NCI-H345 (cell line): Measurements from ENCODE around the gene RANBP3.
A peak's percentile ranks its signal among the peaks of the same experiment; 100 is the strongest.

Source experiments
- DNase-seq: peaks from one replicate; lab custom pipeline; 2025; lab: John Stamatoyannopoulos, UW

The RANBP3 gene

GRCh38 chr19:5926641-5927440 lies 51.1 kb downstream of the RANBP3 start:
- DNase-seq: no peak

DNA sequence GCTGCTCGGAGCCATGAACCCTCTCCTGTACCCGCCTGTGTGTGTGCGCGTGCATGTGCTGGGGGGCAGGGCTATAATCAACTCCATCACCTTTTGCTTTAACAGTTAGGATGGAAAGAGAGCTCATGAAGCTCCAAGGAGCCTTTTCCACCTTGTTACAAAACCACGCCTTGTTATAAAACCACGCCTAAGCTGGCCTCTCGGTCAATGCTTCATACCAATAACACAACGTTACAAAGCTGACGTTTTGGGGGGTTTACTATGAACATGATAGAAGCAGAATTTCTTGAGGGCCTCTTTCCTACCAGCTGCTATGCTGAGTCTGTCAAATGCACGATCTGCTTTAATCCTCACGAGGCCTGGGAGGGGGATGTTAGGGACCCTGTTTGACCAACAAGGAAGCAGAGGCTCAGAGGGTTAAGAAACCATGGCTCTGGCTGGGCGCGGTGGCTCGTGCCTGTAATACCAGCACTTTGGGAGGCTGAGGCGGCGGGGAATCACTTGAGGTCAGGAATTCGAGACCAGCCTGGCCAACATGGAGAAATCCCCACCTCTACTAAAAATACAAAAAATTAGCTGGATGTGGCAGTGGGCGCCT lies 52.0 kb downstream of the RANBP3 start:
- DNase-seq: no peak

- DNase-seq: no peak
These were observed 54.6 kb downstream of the RANBP3 start for GRCh38 chr19:5923356-5923755.

GRCh38 chr19:5922161-5922545 lies 55.8 kb downstream of the RANBP3 start:
- no peak for DNase-seq

DNA sequence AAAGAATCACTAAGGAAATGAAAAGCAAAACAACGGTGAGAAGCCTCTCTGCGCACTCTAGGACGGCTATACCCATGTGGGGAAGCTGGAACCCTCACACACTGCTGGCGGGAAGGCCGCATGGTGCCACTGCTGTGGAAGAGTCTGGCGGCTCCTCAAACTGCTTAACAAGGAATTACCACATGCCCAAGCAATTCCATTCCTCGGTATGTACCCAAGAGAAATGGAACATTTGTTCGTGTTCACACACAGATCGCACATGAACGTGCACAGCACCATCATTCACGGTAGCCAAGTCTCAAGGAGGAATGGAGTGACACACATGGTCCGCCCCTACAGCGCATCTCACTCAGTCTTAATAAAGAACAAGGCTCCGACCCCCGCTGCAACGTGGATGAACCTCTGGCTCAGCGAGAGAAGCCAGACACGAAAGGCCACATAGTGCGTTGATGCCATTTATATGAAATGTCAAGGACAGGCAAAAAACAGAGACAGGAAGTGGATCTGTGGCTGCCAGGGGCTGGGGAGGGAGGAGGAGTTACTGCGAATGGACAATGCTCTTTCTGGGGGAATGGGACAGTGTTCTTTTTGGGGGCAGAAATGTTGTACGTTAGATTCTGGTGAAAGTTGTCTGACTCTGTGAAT lies 56.3 kb downstream of the RANBP3 start:
- DNase-seq: no peak

GRCh38 chr19:5918463-5919079 lies 59.4 kb downstream of the RANBP3 start:
- DNase-seq: no peak

GRCh38 chr19:5917431-5918107 lies 60.4 kb downstream of the RANBP3 start:
- no peak for DNase-seq

DNA sequence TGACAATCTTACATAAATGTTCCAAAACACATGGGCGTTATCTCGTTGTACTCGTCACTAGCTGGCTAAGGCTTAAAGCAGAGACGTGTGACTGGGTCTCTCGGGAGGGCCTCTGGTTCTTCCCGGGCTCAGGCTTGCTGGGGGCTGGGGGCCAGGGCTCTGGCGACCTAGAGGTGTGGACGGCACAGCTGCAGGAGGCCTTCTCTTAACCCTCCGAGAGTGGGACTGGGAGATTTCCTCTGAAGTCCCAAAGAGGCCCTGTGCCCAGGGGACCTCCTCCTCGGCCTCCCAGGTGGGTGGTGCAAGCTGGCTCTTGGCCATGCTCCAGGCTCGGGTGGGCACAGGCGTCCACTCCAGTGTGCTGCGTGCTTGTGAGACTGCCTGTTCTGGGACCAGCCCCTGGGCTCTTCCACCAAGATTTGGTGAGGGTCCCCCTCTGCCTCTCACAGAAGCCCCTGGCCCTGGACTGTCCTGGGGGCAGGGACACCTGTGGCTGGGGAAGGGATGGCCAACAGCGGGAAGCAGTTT lies 61.7 kb downstream of the RANBP3 start:
- DNase-seq: no peak

GRCh38 chr19:5915782-5916165 lies 62.2 kb downstream of the RANBP3 start:
- DNase-seq: no peak

GRCh38 chr19:5914946-5915781 lies 62.8 kb downstream of the RANBP3 start:
- DNase-seq: no peak

GRCh38 chr19:5914358-5914774 lies 63.6 kb downstream of the RANBP3 start:
- no peak for DNase-seq

DNA sequence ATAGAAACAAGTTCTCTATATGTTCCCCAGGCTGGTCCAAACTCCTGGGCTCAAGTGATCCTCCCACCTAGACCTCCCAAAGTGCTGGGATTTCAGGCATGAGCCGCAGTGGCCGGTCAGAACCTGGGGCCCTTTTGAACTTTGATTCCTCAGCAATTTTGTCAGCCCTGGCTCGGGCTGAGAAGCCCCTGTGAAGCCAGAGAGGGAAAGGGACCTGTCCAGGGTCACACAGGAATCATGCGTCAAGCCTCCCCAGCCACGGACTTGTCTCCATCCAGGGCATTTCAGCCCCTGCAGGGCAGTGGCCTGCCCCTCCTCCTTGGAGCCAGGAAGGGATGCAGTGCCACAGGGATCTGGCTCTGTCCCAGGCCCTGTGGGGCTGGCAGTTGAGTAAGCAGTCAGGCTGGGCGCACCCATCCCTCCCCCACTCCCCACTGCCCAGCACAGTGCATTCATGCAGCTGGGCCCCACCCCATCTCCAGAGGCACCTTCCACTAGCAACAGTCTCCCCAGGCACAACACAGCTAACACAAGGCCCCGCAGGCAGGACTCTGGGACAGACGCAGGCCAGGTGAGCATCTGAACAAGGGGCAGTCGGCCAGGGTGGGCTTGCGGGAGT lies 64.1 kb downstream of the RANBP3 start, which contains the start of gene CAPS:
TSS of gene CAPS (plus strand) at position 516 of the 619 bp plus-strand sequence. CDS start 153 bp downstream, outside the sequence.
- DNase-seq: no peak

DNA sequence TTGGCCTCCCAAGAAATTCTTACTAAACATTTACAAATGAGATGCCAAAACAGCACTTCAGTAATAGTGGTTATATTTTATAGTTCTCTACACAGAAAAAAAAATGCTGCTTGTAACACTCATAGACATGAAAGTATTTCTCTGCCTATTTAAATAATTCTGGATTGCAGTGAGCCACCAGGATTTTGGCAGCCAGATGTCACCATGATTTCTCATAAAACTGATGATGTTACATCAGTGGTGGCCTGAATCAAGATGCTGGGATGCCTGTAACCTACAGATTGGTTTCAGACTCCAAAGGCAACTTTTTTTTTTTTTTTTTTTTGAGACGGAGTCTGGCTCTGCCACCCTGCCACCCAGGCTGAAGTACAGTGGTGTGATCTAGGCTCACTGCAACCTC lies 66.6 kb downstream of the RANBP3 start:
- no peak for DNase-seq

GRCh38 chr19:5910638-5910907 lies 67.4 kb downstream of the RANBP3 start:
- no peak for DNase-seq

DNA sequence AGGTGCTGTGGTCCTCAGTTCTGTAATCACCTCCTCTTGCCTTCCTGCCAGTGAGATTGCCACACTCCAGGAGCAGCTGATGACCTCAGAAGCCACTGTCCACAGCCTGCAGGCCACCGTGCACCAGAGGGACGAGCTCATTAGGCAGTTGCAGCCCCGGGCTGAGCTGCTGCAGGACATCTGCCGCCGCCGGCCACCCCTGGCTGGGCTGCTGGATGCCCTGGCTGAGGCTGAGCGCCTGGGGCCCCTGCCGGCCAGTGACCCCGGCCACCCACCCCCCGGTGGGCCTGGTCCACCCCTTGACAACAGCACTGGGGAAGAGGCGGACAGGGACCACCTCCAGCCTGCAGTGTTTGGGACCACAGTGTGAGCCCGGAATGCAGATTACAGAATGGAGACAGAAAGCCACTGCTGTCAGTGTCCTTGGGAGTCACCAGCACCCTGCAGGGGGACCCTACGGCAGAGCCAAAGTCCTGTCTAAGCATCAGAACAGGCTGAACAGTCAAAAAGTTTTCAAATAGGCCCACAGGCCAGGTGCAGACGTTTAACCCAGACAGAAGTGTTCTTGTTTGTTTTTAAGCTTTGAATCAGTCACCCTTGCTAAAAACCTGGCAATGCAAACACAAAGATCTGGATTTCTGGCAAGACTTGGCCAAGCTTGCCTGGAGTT lies 69.0 kb downstream of the RANBP3 start:
- no peak for DNase-seq

DNA sequence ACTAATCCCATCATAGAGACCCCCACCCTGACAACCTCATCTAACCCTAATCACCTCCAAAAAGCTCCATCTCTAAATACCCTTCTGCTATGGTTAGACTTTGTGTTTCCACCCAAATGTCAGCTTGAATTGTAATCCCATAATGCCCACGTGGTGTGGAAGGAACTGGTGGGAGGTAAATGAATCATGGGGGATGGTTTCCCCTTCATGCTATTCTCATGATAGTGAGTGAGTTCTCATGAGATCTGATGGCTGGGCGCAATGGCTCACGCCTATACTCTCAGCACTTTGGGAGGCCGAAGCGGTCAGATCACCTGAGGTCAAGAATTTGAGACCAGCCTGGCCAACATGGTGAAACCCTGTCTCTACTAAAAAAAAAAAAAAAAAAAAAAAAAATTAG lies 70.7 kb downstream of the RANBP3 start:
- no peak for DNase-seq

GRCh38 chr19:5905114-5905778 lies 72.7 kb downstream of the RANBP3 start:
- no peak for DNase-seq

DNA sequence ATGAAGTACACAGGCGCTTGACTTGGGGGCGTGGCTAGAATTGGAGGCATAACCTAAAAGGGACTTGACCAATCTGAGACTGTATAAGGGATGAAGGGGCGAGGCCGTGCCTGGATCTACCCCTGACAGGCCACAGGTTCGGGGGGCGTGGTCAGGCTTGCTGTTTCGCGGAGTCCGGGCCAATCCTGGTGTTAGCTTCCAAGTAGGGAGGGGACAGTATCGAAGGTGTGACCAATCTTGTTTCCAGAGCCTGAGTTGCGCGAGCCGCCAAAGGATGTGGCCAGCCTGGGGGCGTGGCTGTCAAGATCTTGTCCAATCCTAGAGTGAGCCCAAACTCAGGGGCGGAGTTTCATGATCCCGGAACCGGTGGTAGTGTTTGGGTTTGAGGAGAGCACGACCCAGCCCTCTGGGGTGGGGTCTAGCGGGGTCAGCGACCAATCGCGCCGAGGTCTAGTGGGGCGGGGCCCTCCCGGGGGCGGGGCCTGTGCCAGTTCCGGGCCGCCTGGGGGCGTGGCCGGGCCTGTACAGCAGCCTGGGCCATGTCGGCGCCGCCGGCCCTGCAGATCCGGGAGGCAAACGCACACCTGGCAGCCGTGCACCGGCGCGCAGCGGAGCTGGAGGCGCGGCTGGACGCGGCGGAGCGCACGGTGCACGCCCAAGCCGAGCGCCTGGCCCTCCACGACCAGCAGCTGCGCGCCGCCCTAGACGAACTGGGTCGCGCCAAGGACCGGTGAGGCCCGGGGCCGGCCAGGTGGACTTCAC lies 73.4 kb downstream of the RANBP3 start, which contains the start of gene VMAC:
TSS of gene VMAC (plus strand) at position 521 of the 762 bp plus-strand sequence. CDS start at position 540, 19 bp downstream.
- peak; percentile 100 for DNase-seq
